ENCODE results near the gene COL27A1.

Gene COL27A1

DNA sequence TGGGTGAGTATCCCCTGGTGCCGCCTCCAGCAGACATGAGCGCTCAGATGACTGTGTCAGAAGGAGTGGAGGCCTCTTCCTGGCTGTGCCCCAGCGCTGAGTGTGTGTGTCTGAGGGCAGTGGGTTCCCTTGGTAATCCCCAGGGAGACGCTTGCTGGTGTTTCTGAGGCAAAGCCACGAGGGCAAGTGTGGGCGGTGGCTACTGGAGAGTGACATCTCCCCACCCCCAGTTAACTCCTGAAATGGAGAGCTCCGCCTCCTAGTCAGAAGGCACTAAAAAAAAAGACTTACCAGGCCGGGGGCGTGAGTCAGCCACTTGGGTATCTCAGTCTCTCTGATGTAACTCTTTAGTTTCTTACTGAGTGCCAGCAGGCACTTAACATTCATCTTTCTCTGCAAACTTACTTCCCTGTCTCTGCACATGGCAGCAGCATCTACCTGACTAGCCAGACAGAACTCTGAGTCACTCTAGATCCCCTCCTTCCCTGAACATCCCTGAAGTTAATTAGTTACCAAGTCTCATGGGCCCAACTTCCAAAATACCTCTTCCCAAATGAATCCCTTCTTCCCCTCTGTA, 193.7 kb downstream of the COL27A1 start (continued):
- TF ChIP-seq, protein P1, sequence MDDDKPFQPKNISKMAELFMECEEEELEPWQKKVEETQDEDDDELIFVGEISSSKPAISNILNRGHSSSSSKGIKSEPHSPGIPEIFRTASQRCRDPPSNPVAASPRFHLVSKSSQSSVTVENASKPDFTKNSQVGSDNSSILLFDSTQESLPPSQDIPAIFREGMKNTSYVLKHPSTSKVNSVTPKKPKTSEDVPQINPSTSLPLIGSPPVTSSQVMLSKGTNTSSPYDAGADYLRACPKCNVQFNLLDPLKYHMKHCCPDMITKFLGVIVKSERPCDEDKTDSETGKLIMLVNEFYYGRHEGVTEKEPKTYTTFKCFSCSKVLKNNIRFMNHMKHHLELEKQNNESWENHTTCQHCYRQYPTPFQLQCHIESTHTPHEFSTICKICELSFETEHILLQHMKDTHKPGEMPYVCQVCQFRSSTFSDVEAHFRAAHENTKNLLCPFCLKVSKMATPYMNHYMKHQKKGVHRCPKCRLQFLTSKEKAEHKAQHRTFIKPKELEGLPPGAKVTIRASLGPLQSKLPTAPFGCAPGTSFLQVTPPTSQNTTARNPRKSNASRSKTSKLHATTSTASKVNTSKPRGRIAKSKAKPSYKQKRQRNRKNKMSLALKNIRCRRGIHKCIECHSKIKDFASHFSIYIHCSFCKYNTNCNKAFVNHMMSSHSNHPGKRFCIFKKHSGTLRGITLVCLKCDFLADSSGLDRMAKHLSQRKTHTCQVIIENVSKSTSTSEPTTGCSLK (tag by site-specific recombination; IDR thresholded peaks at IDR 0.05): no peak
- TF ChIP-seq ZNF596 (tag by site-specific recombination; IDR thresholded peaks at IDR 0.05) (no peak), ZNF404 (tag by site-specific recombination; IDR thresholded peaks at IDR 0.05) (no peak), ZNF830 (tag by site-specific recombination; IDR thresholded peaks at IDR 0.05; ENCODE audit: low read depth) (no peak), REST (tag by site-specific recombination; IDR thresholded peaks at IDR 0.05) (no peak), ZBTB17 (tag by site-specific recombination; IDR thresholded peaks at IDR 0.05) (no peak; the same call in none of the 2 replicates), ZNF530 (tag by site-specific recombination; IDR thresholded peaks at IDR 0.05; ENCODE audit: low read depth) (no peak), SCRT1 (tag by site-specific recombination; IDR thresholded peaks at IDR 0.05; ENCODE audit: borderline replicate concordance) (no peak), ZNF169 (tag by site-specific recombination; IDR thresholded peaks at IDR 0.05) (no peak), ZNF184 (tag by site-specific recombination; IDR thresholded peaks at IDR 0.05) (peak; percentile 94), ZNF791 (tag by site-specific recombination; IDR thresholded peaks at IDR 0.05) (no peak), ZNF747 (tag by site-specific recombination; IDR thresholded peaks at IDR 0.05) (no peak), ZNF501 (tag by site-specific recombination; IDR thresholded peaks at IDR 0.05) (no peak), ZNF239 (tag by site-specific recombination; IDR thresholded peaks at IDR 0.05) (no peak), ZNF449 (tag by site-specific recombination; IDR thresholded peaks at IDR 0.05) (no peak), ZNF335 (tag by site-specific recombination; conservative IDR thresholded peaks at IDR 0.05) (0 out of 2 replicates have a peak, but pooled peaks have one; percentile 9), ZFP3 (tag by site-specific recombination; IDR thresholded peaks at IDR 0.05; ENCODE audit: low read depth) (no peak), WT1 (tag by site-specific recombination; IDR thresholded peaks at IDR 0.05) (no peak), ZNF354C (tag by site-specific recombination; IDR thresholded peaks at IDR 0.05; ENCODE audit: borderline replicate concordance, low read depth) (no peak), ZNF660 (tag by site-specific recombination; IDR thresholded peaks at IDR 0.05) (no peak), ZSCAN18 (tag by site-specific recombination; IDR thresholded peaks at IDR 0.05) (no peak), ZNF473 (tag by site-specific recombination; IDR thresholded peaks at IDR 0.05) (no peak), ZNF488 (tag by site-specific recombination; IDR thresholded peaks at IDR 0.05) (no peak), KLF8 (tag by site-specific recombination; IDR thresholded peaks at IDR 0.05) (no peak), ZNF585B (tag by site-specific recombination; IDR thresholded peaks at IDR 0.05) (no peak), ZNF777 (tag by site-specific recombination; IDR thresholded peaks at IDR 0.05; ENCODE audit: borderline replicate concordance) (no peak), MYNN (tag by site-specific recombination; IDR thresholded peaks at IDR 0.05; ENCODE audit: borderline replicate concordance) (peak; percentile 53; the same call in 1 of the 2 replicates)
- TF ChIP-seq, protein P2, sequence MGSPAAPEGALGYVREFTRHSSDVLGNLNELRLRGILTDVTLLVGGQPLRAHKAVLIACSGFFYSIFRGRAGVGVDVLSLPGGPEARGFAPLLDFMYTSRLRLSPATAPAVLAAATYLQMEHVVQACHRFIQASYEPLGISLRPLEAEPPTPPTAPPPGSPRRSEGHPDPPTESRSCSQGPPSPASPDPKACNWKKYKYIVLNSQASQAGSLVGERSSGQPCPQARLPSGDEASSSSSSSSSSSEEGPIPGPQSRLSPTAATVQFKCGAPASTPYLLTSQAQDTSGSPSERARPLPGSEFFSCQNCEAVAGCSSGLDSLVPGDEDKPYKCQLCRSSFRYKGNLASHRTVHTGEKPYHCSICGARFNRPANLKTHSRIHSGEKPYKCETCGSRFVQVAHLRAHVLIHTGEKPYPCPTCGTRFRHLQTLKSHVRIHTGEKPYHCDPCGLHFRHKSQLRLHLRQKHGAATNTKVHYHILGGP (tag by site-specific recombination; IDR thresholded peaks at IDR 0.05): no peak

Data from HEK293 (cell line).